Stimulated activated memory B cell treated with anti-CD40 and anti-IgM and Interleukin-4, amounts not matched to agents 10 μg/mL and 1 μg/mL and 100 μg/mL, for 72 hours (primary cell): ENCODE results near the gene SF3B3.
"Not testable (repeated sequence)": the region's sequence is repeated elsewhere in the genome, so short reads cannot be mapped to it uniquely, and the experiment has no call there.

ENCODE experiments used
- ATAC-seq: fragments of 150-1000 bp; cut with Tn5 transposase; 2 replicates; pipeline ENCODE4 v1.10.0; 2021
- H3K27ac Mint-ChIP-seq: one replicate; pipeline ENCODE4 v1.8.0; 2022; ENCODE audit warnings: mild to moderate bottlenecking, mixed read lengths
- H3K27me3 Mint-ChIP-seq: one replicate; pipeline ENCODE4 v1.8.0; 2022; ENCODE audit warnings: mixed read lengths
- H3K36me3 Mint-ChIP-seq: one replicate; pipeline ENCODE4 v1.8.0; 2022; ENCODE audit warnings: mixed read lengths
- H3K4me1 Mint-ChIP-seq: one replicate; pipeline ENCODE4 v1.8.0; 2022; ENCODE audit warnings: mixed read lengths
- H3K4me3 Mint-ChIP-seq: one replicate; pipeline ENCODE4 v1.8.0; 2022; ENCODE audit warnings: mild to moderate bottlenecking, moderate library complexity, mixed read lengths
- H3K9me3 Mint-ChIP-seq: one replicate; pipeline ENCODE4 v1.8.0; 2022; ENCODE audit warnings: mixed read lengths

Gene SF3B3

DNA sequence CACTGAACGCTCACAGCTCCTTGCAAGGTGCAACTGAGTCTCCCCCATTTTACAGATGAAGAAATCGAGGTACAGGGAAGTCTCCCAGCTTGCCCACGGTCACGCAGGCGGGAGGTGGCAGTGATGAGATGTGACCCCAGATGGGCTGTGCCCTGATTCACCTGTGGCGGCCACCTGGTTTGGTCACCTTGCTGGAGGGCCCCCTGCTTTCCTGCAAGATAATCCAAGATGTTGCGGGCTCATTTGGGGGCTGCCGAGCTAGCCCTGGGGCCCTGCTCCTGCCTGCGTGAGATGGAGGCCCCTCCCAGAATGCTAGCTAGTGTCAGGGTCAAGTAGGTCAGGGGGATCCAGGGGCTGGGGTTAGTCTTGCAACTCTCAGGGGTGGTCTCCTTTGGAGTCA is 63.1 kb downstream of the SF3B3 start:
- no peak for ATAC-seq
- H3K9me3 Mint-ChIP-seq, result no peaks in the 10 kb centered on the region
- H3K4me3 Mint-ChIP-seq, result no peak overlapping the region
- peaks cover 19% of the 10 kb centered on the region for H3K27me3 Mint-ChIP-seq
- H3K27ac Mint-ChIP-seq, result no peak overlapping the region
- no peaks in the 10 kb centered on the region for H3K4me1 Mint-ChIP-seq
- H3K36me3 Mint-ChIP-seq, result no peaks in the 10 kb centered on the region

GRCh38 chr16:70588565-70588964 is 64.9 kb downstream of the SF3B3 start:
- Mint-ChIP-seq H3K36me3 (no peaks in the 10 kb centered on the region), H3K4me1 (no peaks in the 10 kb centered on the region), H3K27ac (no peak overlapping the region), H3K27me3 (peaks cover 19% of the 10 kb centered on the region), H3K4me3 (no peak overlapping the region), H3K9me3 (no peaks in the 10 kb centered on the region)
- ATAC-seq, result no peak

DNA sequence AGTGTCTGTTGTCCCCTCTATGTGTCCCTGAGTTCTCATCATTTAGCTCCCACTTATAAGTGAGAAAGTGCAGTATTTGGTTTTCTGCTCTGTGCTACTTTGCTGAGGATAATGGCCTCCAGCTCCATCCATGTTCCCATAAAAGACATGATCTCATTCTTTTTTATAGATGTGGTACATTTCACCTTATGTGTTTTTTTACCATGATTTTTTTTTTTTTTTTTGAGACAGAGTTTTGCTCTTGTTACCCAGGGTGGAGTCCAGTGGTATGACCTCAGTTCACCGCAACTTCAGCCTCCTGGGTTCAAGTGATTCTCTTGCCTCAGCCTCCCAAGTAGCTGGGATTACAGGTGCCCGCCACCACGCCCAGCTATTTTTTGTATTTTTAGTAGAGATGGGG is 65.8 kb downstream of the SF3B3 start:
- H3K9me3 Mint-ChIP-seq, H3K36me3 Mint-ChIP-seq, H3K4me3 Mint-ChIP-seq, ATAC-seq, H3K4me1 Mint-ChIP-seq, H3K27ac Mint-ChIP-seq: not testable (repeated sequence)
- H3K27me3 Mint-ChIP-seq, result peaks cover 19% of the 10 kb centered on the region

DNA sequence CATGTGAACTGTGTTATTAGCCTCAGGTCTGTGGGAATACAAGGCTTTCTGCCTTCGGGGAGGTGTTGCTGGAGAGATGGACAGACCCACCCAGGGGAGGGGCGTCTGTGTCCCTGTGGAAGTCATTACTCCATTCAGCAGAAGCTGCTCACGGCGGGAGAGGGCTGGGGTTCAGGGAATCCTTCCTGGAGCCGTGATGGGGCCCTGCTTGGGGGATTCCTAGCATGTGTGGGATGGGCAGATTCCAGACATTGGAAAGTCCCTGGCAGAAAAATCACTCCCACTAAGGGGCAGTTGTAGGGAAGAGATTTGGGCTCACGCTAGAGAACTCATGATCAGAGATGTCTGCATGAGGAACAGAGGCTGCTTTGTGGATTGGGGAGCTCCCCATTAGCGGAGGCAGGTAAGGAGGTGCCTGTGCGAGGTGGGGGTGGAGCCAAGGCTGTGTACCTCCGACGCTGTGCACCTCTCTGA is 66.4 kb downstream of the SF3B3 start:
- no peaks in the 10 kb centered on the region for H3K4me1 Mint-ChIP-seq
- no peak for ATAC-seq
- H3K36me3 Mint-ChIP-seq, result no peaks in the 10 kb centered on the region
- no peak overlapping the region for H3K27ac Mint-ChIP-seq
- peaks cover 3% of the 10 kb centered on the region for H3K9me3 Mint-ChIP-seq
- H3K27me3 Mint-ChIP-seq, result peaks cover 19% of the 10 kb centered on the region
- H3K4me3 Mint-ChIP-seq, result no peak overlapping the region

GRCh38 chr16:70590722-70591415 is 67.3 kb downstream of the SF3B3 start:
- H3K27me3 Mint-ChIP-seq, result peaks cover 19% of the 10 kb centered on the region
- peaks cover 3% of the 10 kb centered on the region for H3K9me3 Mint-ChIP-seq
- ATAC-seq, result peak; percentile 31
- no peak overlapping the region for H3K27ac Mint-ChIP-seq
- no peaks in the 10 kb centered on the region for H3K36me3 Mint-ChIP-seq
- H3K4me3 Mint-ChIP-seq, result no peak overlapping the region
- H3K4me1 Mint-ChIP-seq, result no peaks in the 10 kb centered on the region

- no peaks in the 10 kb centered on the region for H3K4me1 Mint-ChIP-seq
- peaks cover 3% of the 10 kb centered on the region for H3K9me3 Mint-ChIP-seq
- H3K27ac Mint-ChIP-seq, result no peak overlapping the region
- H3K27me3 Mint-ChIP-seq, result peaks cover 13% of the 10 kb centered on the region
- peak; percentile 6 for ATAC-seq
- H3K36me3 Mint-ChIP-seq, result no peaks in the 10 kb centered on the region
- no peak overlapping the region for H3K4me3 Mint-ChIP-seq
Measured at GRCh38 chr16:70591615-70592014, 68.0 kb downstream of the SF3B3 start.

- ATAC-seq, result no peak
- H3K4me3 Mint-ChIP-seq, result no peak overlapping the region
- peaks cover 8% of the 10 kb centered on the region for H3K27me3 Mint-ChIP-seq
- no peak overlapping the region for H3K27ac Mint-ChIP-seq
- H3K36me3 Mint-ChIP-seq, result no peaks in the 10 kb centered on the region
- H3K4me1 Mint-ChIP-seq, result no peaks in the 10 kb centered on the region
- peaks cover 3% of the 10 kb centered on the region for H3K9me3 Mint-ChIP-seq
Measured at GRCh38 chr16:70592106-70592571, 68.5 kb downstream of the SF3B3 start.

- Mint-ChIP-seq H3K4me1 (no peaks in the 10 kb centered on the region), H3K27ac (no peak overlapping the region), H3K4me3 (no peak overlapping the region), H3K9me3 (peaks cover 3% of the 10 kb centered on the region), H3K27me3 (no peaks in the 10 kb centered on the region), H3K36me3 (no peaks in the 10 kb centered on the region)
- no peak for ATAC-seq
Measured at GRCh38 chr16:70593544-70593943, 69.9 kb downstream of the SF3B3 start.

- H3K27me3 Mint-ChIP-seq, result no peaks in the 10 kb centered on the region
- ATAC-seq, result no peak
- H3K27ac Mint-ChIP-seq, result no peak overlapping the region
- H3K36me3 Mint-ChIP-seq, result no peaks in the 10 kb centered on the region
- H3K4me1 Mint-ChIP-seq, result no peaks in the 10 kb centered on the region
- H3K9me3 Mint-ChIP-seq, result peaks cover 3% of the 10 kb centered on the region
- no peak overlapping the region for H3K4me3 Mint-ChIP-seq
Measured at GRCh38 chr16:70594569-70594968, 71.0 kb downstream of the SF3B3 start.

GRCh38 chr16:70597135-70597835 is 73.7 kb downstream of the SF3B3 start:
- no peak overlapping the region for H3K27ac Mint-ChIP-seq
- ATAC-seq, result no peak
- H3K36me3 Mint-ChIP-seq, result no peaks in the 10 kb centered on the region
- H3K9me3 Mint-ChIP-seq, result peaks cover 3% of the 10 kb centered on the region
- peaks cover 17% of the 10 kb centered on the region for H3K27me3 Mint-ChIP-seq
- no peak overlapping the region for H3K4me3 Mint-ChIP-seq
- no peaks in the 10 kb centered on the region for H3K4me1 Mint-ChIP-seq

DNA sequence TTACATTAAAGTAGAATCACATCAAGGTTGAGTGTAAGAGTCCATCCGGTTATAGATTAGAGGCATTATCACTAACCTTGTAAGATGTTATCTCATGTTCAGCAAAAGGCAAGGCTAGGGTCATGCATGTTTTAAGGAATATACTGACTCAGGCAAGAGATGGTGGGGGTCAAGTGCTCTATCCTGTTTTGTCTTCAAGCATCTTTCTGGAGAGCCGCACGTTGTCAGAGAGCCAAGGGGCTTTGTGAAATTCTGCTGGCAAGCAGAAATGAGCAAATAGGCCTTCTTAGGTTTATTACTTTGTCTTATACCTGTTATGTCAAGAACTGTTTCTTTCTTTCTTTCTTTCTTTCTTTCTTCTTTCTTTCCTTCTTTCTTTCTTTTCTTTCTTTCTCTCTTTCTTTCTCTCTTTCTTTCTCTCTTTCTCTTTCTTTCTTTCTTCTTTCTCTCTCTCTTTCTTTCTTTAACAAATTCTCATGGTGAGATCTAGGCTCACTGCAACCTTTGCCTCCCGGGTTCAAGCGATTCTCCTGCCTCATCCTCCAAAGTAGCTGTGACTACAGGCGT is 75.4 kb downstream of the SF3B3 start:
- Mint-ChIP-seq H3K9me3 (no peaks in the 10 kb centered on the region), H3K27ac (no peak overlapping the region), H3K4me3 (no peak overlapping the region), H3K4me1 (no peaks in the 10 kb centered on the region), H3K27me3 (peaks cover 17% of the 10 kb centered on the region), H3K36me3 (no peaks in the 10 kb centered on the region)
- ATAC-seq, result no peak

- no peaks in the 10 kb centered on the region for H3K9me3 Mint-ChIP-seq
- H3K36me3 Mint-ChIP-seq, result no peaks in the 10 kb centered on the region
- peaks cover 17% of the 10 kb centered on the region for H3K27me3 Mint-ChIP-seq
- no peaks in the 10 kb centered on the region for H3K4me1 Mint-ChIP-seq
- H3K27ac Mint-ChIP-seq, result no peak overlapping the region
- no peak for ATAC-seq
- no peak overlapping the region for H3K4me3 Mint-ChIP-seq
Measured at GRCh38 chr16:70600730-70601129, 77.1 kb downstream of the SF3B3 start.

GRCh38 chr16:70601576-70602575 is 78.3 kb downstream of the SF3B3 start:
- peaks cover 17% of the 10 kb centered on the region for H3K27me3 Mint-ChIP-seq
- H3K36me3 Mint-ChIP-seq, result no peaks in the 10 kb centered on the region
- H3K9me3 Mint-ChIP-seq, result no peaks in the 10 kb centered on the region
- no peak overlapping the region for H3K4me3 Mint-ChIP-seq
- no peak overlapping the region for H3K27ac Mint-ChIP-seq
- H3K4me1 Mint-ChIP-seq, result no peaks in the 10 kb centered on the region
- no peak for ATAC-seq

GRCh38 chr16:70602831-70603230 is 79.2 kb downstream of the SF3B3 start:
- H3K4me1 Mint-ChIP-seq, result no peaks in the 10 kb centered on the region
- H3K27ac Mint-ChIP-seq, result no peak overlapping the region
- no peak overlapping the region for H3K4me3 Mint-ChIP-seq
- no peaks in the 10 kb centered on the region for H3K9me3 Mint-ChIP-seq
- ATAC-seq, result no peak
- H3K36me3 Mint-ChIP-seq, result no peaks in the 10 kb centered on the region
- peaks cover 17% of the 10 kb centered on the region for H3K27me3 Mint-ChIP-seq
